Measurements from ENCODE around the gene WIPI1.
"Not testable (repeated sequence)": the region's sequence is repeated elsewhere in the genome, so short reads cannot be mapped to it uniquely, and the experiment has no call there.

WIPI1 gene

DNA sequence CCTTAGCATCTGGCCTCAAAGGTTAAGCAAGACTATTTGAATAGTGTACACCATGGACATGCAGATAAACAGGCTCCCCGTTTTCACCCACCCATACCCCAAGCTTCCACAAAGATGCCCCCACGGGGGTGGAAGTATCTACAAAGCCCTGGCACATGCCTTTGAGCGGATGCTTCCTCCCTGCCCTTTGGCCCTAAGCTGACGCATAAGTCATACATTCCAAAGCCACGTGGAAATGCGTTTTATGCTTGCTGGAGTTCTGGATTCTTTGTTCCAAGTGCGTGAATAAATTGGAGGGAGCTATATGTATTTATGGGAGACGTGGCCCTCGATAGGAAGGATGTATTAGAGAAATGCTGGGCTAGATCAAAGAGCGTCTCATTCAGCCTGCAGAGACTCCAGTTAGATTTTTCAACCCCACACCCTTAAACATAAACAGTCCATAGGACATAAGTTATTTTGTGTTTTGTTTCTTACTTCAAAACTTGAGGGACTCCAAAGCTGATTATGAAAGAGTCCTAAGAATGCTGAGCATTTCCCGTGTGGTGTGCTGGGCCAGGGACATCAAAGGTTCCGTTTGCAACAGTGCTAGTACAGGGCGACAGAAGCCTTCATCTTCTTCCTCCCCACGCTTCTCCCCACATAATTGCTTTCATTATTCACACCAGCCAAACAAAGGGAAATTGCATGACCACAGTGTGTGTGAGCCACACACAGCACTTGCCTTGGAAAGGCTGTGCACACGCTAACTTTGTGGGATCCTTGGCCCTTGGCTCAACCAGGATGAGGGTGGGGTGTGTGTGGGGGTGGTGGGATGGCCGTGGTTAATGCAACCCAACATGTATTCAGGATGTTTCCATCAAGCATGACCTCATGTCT, 73.6 kb downstream of the WIPI1 start:
- no peak for DNase-seq (ENCODE audit: low read depth)

DNA sequence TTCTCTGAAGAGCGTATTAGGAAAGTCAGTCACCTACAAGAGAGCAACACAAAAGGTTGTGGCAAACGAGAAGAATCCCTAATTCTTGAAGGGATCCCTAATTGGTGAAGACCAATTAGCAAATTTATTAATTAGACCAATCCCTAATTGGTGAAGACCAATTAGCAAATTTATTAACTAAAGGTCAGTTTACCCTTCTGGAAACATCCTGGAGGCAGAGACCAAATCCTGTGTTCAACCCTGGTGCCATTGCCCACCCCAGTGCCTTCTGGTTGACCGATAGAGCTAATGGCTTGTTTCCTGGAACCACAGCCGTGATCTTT, 74.2 kb downstream of the WIPI1 start:
- DNase-seq (ENCODE audit: low read depth), result no peak

- DNase-seq (ENCODE audit: low read depth), result no peak
These were observed 74.7 kb downstream of the WIPI1 start for GRCh38 chr17:68382582-68383085.

- DNase-seq (ENCODE audit: low read depth), result no peak
These were observed 76.0 kb downstream of the WIPI1 start for GRCh38 chr17:68381076-68381900.

- no peak for DNase-seq (ENCODE audit: low read depth)
These were observed 77.3 kb downstream of the WIPI1 start for GRCh38 chr17:68379692-68380677.

DNA sequence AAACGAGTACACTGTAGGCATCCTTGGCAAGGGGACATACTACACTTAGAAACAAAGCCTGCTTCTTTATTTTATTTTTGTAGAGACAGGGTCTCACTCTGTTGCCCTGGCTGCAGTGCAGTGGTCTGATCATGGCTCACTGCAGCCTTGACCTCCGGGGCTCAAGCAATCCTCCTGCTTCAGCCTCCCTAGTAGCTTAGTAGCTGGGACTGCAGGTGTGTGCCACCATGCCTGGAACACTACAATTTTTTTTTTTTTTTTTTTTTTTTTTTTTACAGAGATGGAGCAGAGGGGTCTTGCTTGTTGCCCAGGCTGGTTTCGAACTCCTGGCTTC, 78.2 kb downstream of the WIPI1 start:
- DNase-seq (ENCODE audit: low read depth), result no peak

DNA sequence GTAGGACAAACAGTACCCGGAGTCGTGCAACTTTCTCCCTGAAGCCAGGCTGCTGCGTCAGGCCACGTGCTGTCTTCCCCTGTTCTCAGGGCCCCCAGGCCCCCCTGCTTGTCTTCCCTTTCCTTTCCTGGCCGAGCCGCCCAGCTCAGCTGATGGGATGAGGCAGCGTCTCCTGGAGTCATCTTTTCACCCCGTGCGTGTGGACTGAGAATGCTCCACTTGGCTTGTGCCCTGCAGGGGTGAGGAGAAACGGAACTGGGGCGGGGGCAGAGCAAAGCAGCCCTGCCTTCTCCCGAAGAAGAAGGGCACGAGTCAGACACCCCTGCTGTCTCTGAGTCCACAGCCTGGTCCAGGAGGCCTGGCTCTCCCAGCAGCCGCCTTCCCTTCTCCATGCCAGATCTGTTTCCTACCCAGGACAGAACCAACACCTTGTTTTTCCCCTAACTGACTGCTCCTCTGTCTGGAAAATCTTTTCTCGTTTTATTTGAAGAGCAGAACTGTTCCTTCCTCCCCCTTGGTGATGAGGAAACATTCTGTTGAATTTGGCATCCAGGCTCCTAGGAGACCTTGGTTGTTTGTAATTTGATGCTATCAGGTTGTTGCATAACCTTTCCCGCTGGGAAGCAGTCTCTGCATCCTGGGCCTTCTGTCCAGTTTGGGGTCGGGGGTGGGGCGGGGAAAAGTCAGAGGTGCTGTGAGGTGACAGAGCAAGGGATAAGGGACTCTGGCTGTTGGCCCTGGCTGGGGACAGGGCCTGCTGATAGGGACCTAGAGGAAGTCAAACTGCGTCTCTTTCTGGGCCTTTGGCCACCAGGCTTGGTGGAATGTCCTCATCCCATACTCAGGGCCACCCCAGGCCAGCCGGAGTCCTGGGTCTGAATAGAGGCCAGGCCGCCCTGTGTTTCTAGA, 78.8 kb downstream of the WIPI1 start:
- DNase-seq (ENCODE audit: low read depth), result no peak

DNA sequence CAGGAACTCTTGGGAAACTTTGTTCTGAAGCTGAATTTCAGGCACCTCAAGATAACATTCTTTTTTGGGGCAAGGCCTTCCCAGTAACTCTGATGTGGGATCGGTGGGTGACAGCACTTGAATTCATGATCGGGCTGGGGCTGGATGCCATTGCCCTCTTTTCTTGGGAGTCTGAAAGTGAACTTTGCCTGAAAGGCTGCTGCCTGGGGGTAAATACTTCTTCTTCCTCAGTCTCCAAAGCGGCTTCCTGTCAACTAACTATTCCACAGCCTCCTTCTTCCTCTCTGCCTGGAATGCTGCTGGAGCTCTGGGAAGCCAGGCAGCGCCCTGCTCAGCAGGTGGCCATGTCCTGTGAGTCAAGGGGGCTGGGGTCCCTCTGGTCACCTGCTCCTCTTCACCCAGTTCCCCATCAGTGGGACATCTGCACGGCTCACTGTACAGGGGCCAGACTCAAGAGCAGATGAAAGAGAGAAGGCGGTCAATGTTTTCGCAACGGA, 79.5 kb downstream of the WIPI1 start:
- no peak for DNase-seq (ENCODE audit: low read depth)

DNA sequence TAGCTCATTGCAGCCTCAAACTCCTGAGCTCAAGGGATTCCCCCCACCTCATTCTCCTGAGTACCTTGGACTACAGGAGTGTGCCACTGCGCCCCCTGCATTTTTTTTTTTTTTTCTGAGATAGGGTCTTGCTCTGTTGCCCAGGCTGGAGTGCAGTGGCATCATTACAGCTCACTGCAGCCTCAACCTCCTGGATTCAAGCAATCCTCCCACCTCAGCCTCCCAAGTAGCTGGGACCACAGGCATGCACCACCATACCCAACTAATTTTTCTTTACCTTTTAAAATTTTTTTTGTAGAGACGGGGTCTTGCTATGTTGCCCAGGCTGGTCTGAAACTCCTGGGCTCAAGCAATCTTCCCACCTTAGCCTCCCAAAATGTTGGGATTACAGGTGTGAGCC, 81.1 kb downstream of the WIPI1 start:
- DNase-seq (ENCODE audit: low read depth), result not testable (repeated sequence)

DNA sequence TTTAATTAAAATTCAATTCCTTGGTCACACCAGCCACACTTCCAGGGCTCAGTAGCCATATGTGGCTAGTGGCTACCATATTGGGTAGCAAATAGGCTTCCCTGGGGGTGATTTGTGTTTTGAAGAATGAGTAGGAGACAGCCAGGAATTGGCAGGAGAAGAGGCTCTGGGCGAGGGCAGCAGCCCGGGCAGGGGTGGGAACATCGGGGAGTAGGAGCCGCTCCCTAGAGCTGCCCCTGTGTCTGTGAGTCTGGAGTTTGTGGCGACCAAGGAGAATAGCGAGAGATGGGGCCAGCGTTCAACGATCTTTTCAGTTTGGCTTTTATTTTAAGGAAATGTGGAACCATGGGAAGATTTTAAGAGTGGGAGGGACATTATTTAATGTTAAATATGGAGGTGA, 81.7 kb downstream of the WIPI1 start:
- no peak for DNase-seq (ENCODE audit: low read depth)
